H1 (cell line): ENCODE results near the gene GNAQ. TPM values are rescaled to one million over a fixed set of nuclear protein-coding genes. Genes with fewer than 3 reads are reported as not detected.

Source experiments
- CREB1 ChIP-seq: IDR thresholded peaks from 2 replicates; pipeline ENCODE4 v1.6.1; 2012; ENCODE audit warnings: inconsistent platforms
- PHF8 ChIP-seq: fragments of 200-600 bp; sonication (generic); conservative IDR thresholded peaks from 2 replicates; pipeline ENCODE4 v1.7.1; 2012; ENCODE audit warnings: low read depth, mild to moderate bottlenecking, inconsistent platforms, low read length, moderate library complexity
- polyA plus RNA-seq, 7 experiments: library from polyadenylated mRNA; depleted of rRNA in 3 of 7; stranded (reverse) in 5 of 7; unstranded in 2 of 7; fragments of >200 nt in 5 of 7; fragments of 200-250 nt in 2 of 7; gene quantifications; 1 replicate in 5 of 7; 2 replicates in 1 of 7; 4 replicates in 1 of 7; pipeline versions ENCODE4 v1.2.1 to v1.2.3, GENCODE V29; 2011 to 2013; ENCODE audit warnings: missing spikeins in 2 of 7, mixed read lengths in 2 of 7
- total RNA-seq: library from RNA; stranded (reverse); fragmentation: NEBNext Ultra II Directional; extraction: Animal tissue kit (Norgen Biotek cat#: 25700); gene quantifications from 2 replicates; pipeline ENCODE4 v1.2.1, GENCODE V29; 2021

Gene GNAQ
- total and polyA plus RNA-seq, 2 of the 8 experiments (the other 6 are each of a cell fraction or from before 2014, with no cell fraction given): 22.8 to 63.8 TPM

DNA sequence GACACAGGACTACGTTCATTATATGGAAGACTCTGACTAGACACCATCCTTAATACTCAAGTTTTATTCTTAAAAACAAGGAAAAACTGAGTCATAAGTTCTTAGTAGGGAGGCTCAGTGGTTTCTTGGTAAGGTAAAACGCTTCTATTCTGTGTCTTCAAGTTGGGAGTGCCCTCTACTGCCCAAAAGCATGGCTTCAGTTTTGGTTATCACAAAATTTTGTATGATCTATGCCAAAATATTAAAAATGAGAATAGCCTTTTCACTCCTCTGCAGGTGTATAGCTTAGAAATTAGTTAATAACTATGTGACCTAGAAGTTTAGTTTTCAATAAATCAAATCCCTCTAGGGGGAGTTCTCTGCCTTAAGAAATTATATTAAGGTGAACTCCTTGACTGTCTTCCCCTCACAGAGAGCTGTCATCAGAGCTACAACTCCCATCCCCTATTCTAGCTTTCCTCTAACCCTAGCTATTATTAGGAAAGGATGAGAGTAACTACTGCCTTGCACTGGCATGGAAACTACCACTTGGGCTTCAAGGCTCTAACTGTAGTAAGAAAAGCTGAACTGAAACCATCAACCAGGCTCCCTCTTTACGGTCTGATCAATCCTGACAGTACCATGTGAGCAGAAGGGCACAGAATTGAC is 189.7 kb downstream of the GNAQ start (continued):
- no peak for TF ChIP-seq PHF8
- no peak for TF ChIP-seq CREB1
- TF ChIP-seq, all 59 proteins: peak for 2
